OCI-LY3 (cell line): ENCODE measurements around the gene MLC1.

Experiments used
- EZH2phosphoT487 ChIP-seq: fragments of 200-600 bp; shearing (Covaris generic); IDR thresholded peaks from 2 replicates; pipeline ENCODE4 v1.6.1; 2018; ENCODE audit warnings: antibody characterized with exemption, mixed run types, low read depth
- TF ChIP-seq, protein P1 (sequence below): fragments of 200-600, 300-600 bp; sonication (generic); IDR thresholded peaks from 2 replicates; pipeline ENCODE4 v1.5.1; 2014; ENCODE audit warnings: antibody characterized with exemption, low read length, low read depth

DNA sequence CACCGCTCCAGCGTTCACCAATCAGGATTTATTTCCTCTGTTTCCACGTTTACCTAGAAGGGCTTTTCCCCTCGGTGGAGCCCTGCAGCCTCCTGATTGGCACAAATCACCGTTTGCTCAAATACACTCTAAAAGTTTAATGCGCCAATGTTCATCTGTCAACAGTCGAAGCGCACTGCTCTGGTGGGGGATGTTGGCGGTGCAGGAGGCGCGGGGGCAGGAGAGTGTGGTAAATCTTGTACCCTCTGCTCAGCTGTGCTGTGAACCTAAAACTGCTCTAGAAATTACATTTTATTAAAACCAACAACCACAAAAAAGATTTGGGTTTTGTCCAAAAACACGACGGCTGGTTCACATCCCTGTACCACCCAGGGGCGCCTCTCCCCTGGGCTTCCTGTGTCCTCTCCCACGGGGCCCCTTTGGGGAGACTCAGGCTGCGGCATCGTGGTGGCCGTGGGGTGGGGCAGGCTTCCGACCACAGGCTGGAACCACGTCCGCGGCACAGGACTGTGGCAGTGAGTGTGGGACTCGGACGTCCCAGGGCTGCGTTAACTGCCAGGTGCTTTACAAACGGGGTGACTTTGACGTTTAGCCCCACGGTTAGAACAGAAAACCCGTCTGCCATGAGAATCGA, 40.6 kb downstream of the MLC1 start:
- TF ChIP-seq, protein P1, sequence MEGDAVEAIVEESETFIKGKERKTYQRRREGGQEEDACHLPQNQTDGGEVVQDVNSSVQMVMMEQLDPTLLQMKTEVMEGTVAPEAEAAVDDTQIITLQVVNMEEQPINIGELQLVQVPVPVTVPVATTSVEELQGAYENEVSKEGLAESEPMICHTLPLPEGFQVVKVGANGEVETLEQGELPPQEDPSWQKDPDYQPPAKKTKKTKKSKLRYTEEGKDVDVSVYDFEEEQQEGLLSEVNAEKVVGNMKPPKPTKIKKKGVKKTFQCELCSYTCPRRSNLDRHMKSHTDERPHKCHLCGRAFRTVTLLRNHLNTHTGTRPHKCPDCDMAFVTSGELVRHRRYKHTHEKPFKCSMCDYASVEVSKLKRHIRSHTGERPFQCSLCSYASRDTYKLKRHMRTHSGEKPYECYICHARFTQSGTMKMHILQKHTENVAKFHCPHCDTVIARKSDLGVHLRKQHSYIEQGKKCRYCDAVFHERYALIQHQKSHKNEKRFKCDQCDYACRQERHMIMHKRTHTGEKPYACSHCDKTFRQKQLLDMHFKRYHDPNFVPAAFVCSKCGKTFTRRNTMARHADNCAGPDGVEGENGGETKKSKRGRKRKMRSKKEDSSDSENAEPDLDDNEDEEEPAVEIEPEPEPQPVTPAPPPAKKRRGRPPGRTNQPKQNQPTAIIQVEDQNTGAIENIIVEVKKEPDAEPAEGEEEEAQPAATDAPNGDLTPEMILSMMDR: no peak
- TF ChIP-seq EZH2phosphoT487: no peak
